CD14-positive monocyte (primary cell): ENCODE results near the gene TNIK. TPM values are rescaled to one million over a fixed set of nuclear protein-coding genes. Genes with fewer than 3 reads are reported as not detected.

ENCODE experiments used
- DNase-seq, 3 donors: peaks; one replicate each; pipeline ENCODE4 v3.0.0-alpha.2; 2011 to 2022
- H2AFZ ChIP-seq: 2 replicates; pipeline ENCODE4 v1.6.0; 2012; ENCODE audit warnings: mild to moderate bottlenecking, low read depth, low read length, inconsistent platforms; ENCODE audit not compliant: insufficient read depth, poor library complexity, severe bottlenecking
- H3K27ac ChIP-seq, 2 donors: 1 replicate in 1 of 2; 2 replicates in 1 of 2; pipeline ENCODE4 v1.5.1; 2012 to 2013; ENCODE audit warnings: low read length in 2 of 2, control low read depth in 1 of 2, inconsistent platforms in 1 of 2, low read depth in 1 of 2, mild to moderate bottlenecking in 1 of 2
- H3K27me3 ChIP-seq, 2 donors: one replicate each; pipeline versions ENCODE4 v1.6.0 to v1.6.1; 2011 to 2013; ENCODE audit warnings: low read length in 2 of 2; ENCODE audit not compliant: control insufficient read depth in 2 of 2, insufficient read depth in 2 of 2
- H3K36me3 ChIP-seq, 2 donors: replicated peaks in 1 of 2; 1 replicate in 1 of 2; 2 replicates in 1 of 2; pipeline versions ENCODE4 v1.5.1 to v1.6.1; 2012 to 2013; ENCODE audit warnings: low read length in 2 of 2, control low read depth in 1 of 2, inconsistent platforms in 1 of 2, mild to moderate bottlenecking in 1 of 2; ENCODE audit not compliant: insufficient read depth in 2 of 2, control insufficient read depth in 1 of 2
- H3K4me1 ChIP-seq, 2 donors: 1 replicate in 1 of 2; 2 replicates in 1 of 2; pipeline versions ENCODE4 v1.5.1 to v1.6.1; 2012 to 2013; ENCODE audit warnings: low read length in 2 of 2, control low read depth in 1 of 2, inconsistent platforms in 1 of 2, mild to moderate bottlenecking in 1 of 2, moderate library complexity in 1 of 2; ENCODE audit not compliant: insufficient read depth in 2 of 2, control insufficient read depth in 1 of 2
- H3K4me2 ChIP-seq: replicated peaks from 2 replicates; pipeline ENCODE3; 2012; ENCODE audit warnings: low read length, moderate library complexity, mild to moderate bottlenecking; ENCODE audit not compliant: poor library complexity, severe bottlenecking; ENCODE audit errors: extremely low read depth
- H3K4me3 ChIP-seq, 3 experiments: fragments of 200-600 bp in 1 of 3; sonication (generic) in 1 of 3; replicated peaks in 1 of 3; 1 replicate in 2 of 3; 2 replicates in 1 of 3; pipeline ENCODE4 v1.5.1; 2011 to 2013; ENCODE audit warnings: low read length in 3 of 3, mild to moderate bottlenecking in 3 of 3, control low read depth in 2 of 3, low read depth in 2 of 3, inconsistent platforms in 1 of 3, moderate library complexity in 1 of 3
- H3K79me2 ChIP-seq: 2 replicates; pipeline ENCODE4 v1.6.0; 2012; ENCODE audit warnings: mild to moderate bottlenecking, control low read depth, inconsistent platforms, low read length, moderate library complexity; ENCODE audit not compliant: insufficient read depth
- H3K9ac ChIP-seq: 2 replicates; pipeline ENCODE4 v1.6.0; 2017; ENCODE audit warnings: low read length, mild to moderate bottlenecking; ENCODE audit not compliant: insufficient read depth, poor library complexity, severe bottlenecking
- H3K9me3 ChIP-seq, 2 donors: replicated peaks in 1 of 2; 1 replicate in 1 of 2; 2 replicates in 1 of 2; pipeline versions ENCODE4 v1.5.1 to v1.6.1; 2012 to 2013; ENCODE audit warnings: low read length in 2 of 2, control low read depth in 1 of 2; ENCODE audit not compliant: control insufficient read depth in 1 of 2, insufficient read depth in 1 of 2
- H4K20me1 ChIP-seq: 2 replicates; pipeline ENCODE4 v1.6.0; 2012; ENCODE audit warnings: mild to moderate bottlenecking, low read length, control low read depth, moderate library complexity; ENCODE audit not compliant: insufficient read depth
- H3K27ac Mint-ChIP-seq, 7 donors: one replicate each; pipeline ENCODE4 v1.8.0; 2020; ENCODE audit warnings: mild to moderate bottlenecking in 7 of 7, mixed read lengths in 7 of 7, moderate library complexity in 6 of 7, inconsistent platforms in 2 of 7
- H3K27me3 Mint-ChIP-seq, 3 donors: one replicate each; pipeline ENCODE4 v1.8.0; 2021 to 2022; ENCODE audit warnings: low read depth in 3 of 3, mild to moderate bottlenecking in 3 of 3, mixed read lengths in 3 of 3, moderate library complexity in 3 of 3, inconsistent platforms in 1 of 3
- H3K36me3 Mint-ChIP-seq, 2 donors: one replicate each; pipeline ENCODE4 v1.8.0; 2020; ENCODE audit warnings: mixed read lengths in 2 of 2, inconsistent platforms in 1 of 2, mild to moderate bottlenecking in 1 of 2
- H3K4me1 Mint-ChIP-seq: one replicate; pipeline ENCODE4 v1.8.0; 2020; ENCODE audit warnings: mild to moderate bottlenecking, mixed read lengths
- H3K4me3 Mint-ChIP-seq, 2 donors: one replicate each; pipeline ENCODE4 v1.8.0; 2020; ENCODE audit warnings: mild to moderate bottlenecking in 2 of 2, mixed read lengths in 2 of 2, moderate library complexity in 1 of 2
- H3K9me3 Mint-ChIP-seq, 7 donors: one replicate each; pipeline ENCODE4 v1.8.0; 2020 to 2022; ENCODE audit warnings: mixed read lengths in 7 of 7, mild to moderate bottlenecking in 6 of 7, moderate library complexity in 6 of 7, inconsistent platforms in 2 of 7
- CTCF ChIP-seq: fragments of 200-600 bp; IDR thresholded peaks from one replicate; pipeline ENCODE4 v1.8.0; 2022; ENCODE audit warnings: antibody characterized with exemption, mild to moderate bottlenecking
- WGBS: methylation state at CpG from one replicate; pipeline ENCODE4 v1.1.5; 2013; ENCODE audit warnings: missing lambda C conversion rate; ENCODE audit not compliant: insufficient coverage; 5-methylcytosine and 5-hydroxymethylcytosine counted together
- intact Hi-C, 2 donors: fragments of 100-400 bp; cut with micrococcal nuclease; formaldehyde crosslinking; loops; one replicate each; pipeline versions ENCODE4 v1.15.0 to v1.15.1; 2023
- polyA plus RNA-seq, 3 donors: library from polyadenylated mRNA; depleted of rRNA in 1 of 3; unstranded in 2 of 3; stranded (reverse) in 1 of 3; fragments of 300-500 nt in 2 of 3; fragments of >200 nt in 1 of 3; fragmentation: Illumina TruSeq in 2 of 3; gene quantifications; 1 replicate in 2 of 3; 2 replicates in 1 of 3; pipeline ENCODE4 v1.2.3, GENCODE V29; 2012 to 2021

Gene TNIK
- polyA plus RNA-seq, 3 donors: 0.36 to 1.8 (median 0.75) TPM

- H3K27me3 Mint-ChIP-seq: peaks cover 0 to 4% (median 0%) of the 10 kb centered on the region in 3 donors
- peaks cover 0 to under 1% of the 10 kb centered on the region in 2 donors for H3K36me3 Mint-ChIP-seq
- peaks cover 7 to 19% of the 10 kb centered on the region in 2 donors for H3K4me1 ChIP-seq
- TF ChIP-seq CTCF: no peak
- intact Hi-C loops: no loop called here
- no peaks in the 10 kb centered on the region for H4K20me1 ChIP-seq
- no peak overlapping the region for H3K4me3 Mint-ChIP-seq
- no peaks in the 10 kb centered on the region for H3K27me3 ChIP-seq
- H3K4me1 Mint-ChIP-seq: peaks cover 23% of the 10 kb centered on the region
- no peak overlapping the region for H3K27ac ChIP-seq
- no peak overlapping the region for H2AFZ ChIP-seq
- no peak overlapping the region for H3K9ac ChIP-seq
- no peaks in the 10 kb centered on the region for H3K36me3 ChIP-seq
- H3K27ac Mint-ChIP-seq: no peak overlapping the region
- no peak for DNase-seq
- H3K4me3 ChIP-seq: no peak overlapping the region
- H3K79me2 ChIP-seq: no peaks in the 10 kb centered on the region
- no CpG with 5 or more reads among the region's 3 CpGs for WGBS
- peaks cover 0 to 5% (median 2%) of the 10 kb centered on the region in 7 donors for H3K9me3 Mint-ChIP-seq
- no peak overlapping the region for H3K4me2 ChIP-seq
- no peaks in the 10 kb centered on the region for H3K9me3 ChIP-seq
Measured at GRCh38 chr3:171199473-171199829, 260.8 kb downstream of the TNIK start.

GRCh38 chr3:171198781-171199472 is 261.3 kb downstream of the TNIK start:
- Mint-ChIP-seq H3K27ac (no peak overlapping the region), H3K4me3 (no peak overlapping the region), H3K36me3 (peaks cover 0 to 2% of the 10 kb centered on the region in 2 donors), H3K9me3 (peaks cover 0 to 5% (median 2%) of the 10 kb centered on the region in 7 donors), H3K4me1 (peaks cover 23% of the 10 kb centered on the region), H3K27me3 (peaks cover 0 to 4% (median 0%) of the 10 kb centered on the region in 3 donors)
- Histone ChIP-seq H3K27me3 (no peaks in the 10 kb centered on the region), H3K9me3 (no peaks in the 10 kb centered on the region), H2AFZ (no peak overlapping the region), H3K4me2 (no peak overlapping the region), H3K4me3 (no peak overlapping the region), H3K4me1 (peaks cover 7 to 19% of the 10 kb centered on the region in 2 donors), H3K27ac (no peak overlapping the region), H3K9ac (no peak overlapping the region), H3K36me3 (no peaks in the 10 kb centered on the region), H4K20me1 (no peaks in the 10 kb centered on the region), H3K79me2 (no peaks in the 10 kb centered on the region)
- intact Hi-C loops: no loop called here
- TF ChIP-seq CTCF: no peak
- 80% methylated on average over 1 of the region's 3 CpGs for WGBS
- no peak for DNase-seq
